ENCODE data around the gene COL23A1.

DNA sequence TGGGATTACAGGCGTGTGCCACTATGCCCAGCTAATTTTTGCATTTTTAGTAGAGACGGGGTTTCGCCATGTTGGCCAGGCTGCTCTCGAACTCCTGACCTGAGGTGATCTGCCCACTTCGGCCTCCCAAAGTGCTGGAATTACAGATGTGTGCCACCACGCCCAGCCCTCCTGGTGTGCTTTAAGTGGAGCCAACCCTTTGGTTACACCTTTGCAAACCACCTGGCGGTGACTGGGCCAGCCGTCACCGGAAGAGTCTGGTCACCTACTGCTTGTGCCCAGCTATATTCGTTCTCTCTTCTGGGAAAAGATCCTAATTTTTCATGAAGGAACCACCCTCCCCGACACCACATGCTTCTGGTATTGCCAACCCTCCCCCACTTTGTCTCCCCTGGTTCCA lies 35.9 kb downstream of the COL23A1 start:
- TF ChIP-seq EP300 (IDR thresholded peaks at IDR 0.05) (no peak), CBX2 (IDR thresholded peaks at IDR 0.05; ENCODE audit: borderline replicate concordance, low read depth) (no peak), POLR2A (IDR thresholded peaks at IDR 0.05; ENCODE audit: low read length) (no peak)
- TF ChIP-seq, protein P1, sequence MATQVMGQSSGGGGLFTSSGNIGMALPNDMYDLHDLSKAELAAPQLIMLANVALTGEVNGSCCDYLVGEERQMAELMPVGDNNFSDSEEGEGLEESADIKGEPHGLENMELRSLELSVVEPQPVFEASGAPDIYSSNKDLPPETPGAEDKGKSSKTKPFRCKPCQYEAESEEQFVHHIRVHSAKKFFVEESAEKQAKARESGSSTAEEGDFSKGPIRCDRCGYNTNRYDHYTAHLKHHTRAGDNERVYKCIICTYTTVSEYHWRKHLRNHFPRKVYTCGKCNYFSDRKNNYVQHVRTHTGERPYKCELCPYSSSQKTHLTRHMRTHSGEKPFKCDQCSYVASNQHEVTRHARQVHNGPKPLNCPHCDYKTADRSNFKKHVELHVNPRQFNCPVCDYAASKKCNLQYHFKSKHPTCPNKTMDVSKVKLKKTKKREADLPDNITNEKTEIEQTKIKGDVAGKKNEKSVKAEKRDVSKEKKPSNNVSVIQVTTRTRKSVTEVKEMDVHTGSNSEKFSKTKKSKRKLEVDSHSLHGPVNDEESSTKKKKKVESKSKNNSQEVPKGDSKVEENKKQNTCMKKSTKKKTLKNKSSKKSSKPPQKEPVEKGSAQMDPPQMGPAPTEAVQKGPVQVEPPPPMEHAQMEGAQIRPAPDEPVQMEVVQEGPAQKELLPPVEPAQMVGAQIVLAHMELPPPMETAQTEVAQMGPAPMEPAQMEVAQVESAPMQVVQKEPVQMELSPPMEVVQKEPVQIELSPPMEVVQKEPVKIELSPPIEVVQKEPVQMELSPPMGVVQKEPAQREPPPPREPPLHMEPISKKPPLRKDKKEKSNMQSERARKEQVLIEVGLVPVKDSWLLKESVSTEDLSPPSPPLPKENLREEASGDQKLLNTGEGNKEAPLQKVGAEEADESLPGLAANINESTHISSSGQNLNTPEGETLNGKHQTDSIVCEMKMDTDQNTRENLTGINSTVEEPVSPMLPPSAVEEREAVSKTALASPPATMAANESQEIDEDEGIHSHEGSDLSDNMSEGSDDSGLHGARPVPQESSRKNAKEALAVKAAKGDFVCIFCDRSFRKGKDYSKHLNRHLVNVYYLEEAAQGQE (IDR thresholded peaks at IDR 0.05): no peak
- TF ChIP-seq, protein P2, sequence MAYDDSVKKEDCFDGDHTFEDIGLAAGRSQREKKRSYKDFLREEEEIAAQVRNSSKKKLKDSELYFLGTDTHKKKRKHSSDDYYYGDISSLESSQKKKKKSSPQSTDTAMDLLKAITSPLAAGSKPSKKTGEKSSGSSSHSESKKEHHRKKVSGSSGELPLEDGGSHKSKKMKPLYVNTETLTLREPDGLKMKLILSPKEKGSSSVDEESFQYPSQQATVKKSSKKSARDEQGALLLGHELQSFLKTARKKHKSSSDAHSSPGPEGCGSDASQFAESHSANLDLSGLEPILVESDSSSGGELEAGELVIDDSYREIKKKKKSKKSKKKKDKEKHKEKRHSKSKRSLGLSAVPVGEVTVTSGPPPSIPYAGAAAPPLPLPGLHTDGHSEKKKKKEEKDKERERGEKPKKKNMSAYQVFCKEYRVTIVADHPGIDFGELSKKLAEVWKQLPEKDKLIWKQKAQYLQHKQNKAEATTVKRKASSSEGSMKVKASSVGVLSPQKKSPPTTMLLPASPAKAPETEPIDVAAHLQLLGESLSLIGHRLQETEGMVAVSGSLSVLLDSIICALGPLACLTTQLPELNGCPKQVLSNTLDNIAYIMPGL (CRISPR knock-in tag; IDR thresholded peaks at IDR 0.05; ENCODE audit: borderline replicate concordance): no peak
- TF ChIP-seq, protein P3, sequence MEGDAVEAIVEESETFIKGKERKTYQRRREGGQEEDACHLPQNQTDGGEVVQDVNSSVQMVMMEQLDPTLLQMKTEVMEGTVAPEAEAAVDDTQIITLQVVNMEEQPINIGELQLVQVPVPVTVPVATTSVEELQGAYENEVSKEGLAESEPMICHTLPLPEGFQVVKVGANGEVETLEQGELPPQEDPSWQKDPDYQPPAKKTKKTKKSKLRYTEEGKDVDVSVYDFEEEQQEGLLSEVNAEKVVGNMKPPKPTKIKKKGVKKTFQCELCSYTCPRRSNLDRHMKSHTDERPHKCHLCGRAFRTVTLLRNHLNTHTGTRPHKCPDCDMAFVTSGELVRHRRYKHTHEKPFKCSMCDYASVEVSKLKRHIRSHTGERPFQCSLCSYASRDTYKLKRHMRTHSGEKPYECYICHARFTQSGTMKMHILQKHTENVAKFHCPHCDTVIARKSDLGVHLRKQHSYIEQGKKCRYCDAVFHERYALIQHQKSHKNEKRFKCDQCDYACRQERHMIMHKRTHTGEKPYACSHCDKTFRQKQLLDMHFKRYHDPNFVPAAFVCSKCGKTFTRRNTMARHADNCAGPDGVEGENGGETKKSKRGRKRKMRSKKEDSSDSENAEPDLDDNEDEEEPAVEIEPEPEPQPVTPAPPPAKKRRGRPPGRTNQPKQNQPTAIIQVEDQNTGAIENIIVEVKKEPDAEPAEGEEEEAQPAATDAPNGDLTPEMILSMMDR (IDR thresholded peaks at IDR 0.05): no peak

All from A549 (cell line).